ENCODE results near the gene SPRYD4.
"Not testable (repeated sequence)": the region's sequence is repeated elsewhere in the genome, so short reads cannot be mapped to it uniquely, and the experiment has no call there.

The SPRYD4 gene

GRCh38 chr12:56499452-56499851 is 31.1 kb downstream of the SPRYD4 start:
- CTCF ChIA-PET; DNase-seq (ENCODE audit: low spot score); POLR2A ChIA-PET (ENCODE audit: low non-redundant PET); H3K27ac ChIP-seq: not testable (repeated sequence)

GRCh38 chr12:56499879-56500278 is 31.5 kb downstream of the SPRYD4 start:
- H3K27ac ChIP-seq; DNase-seq (ENCODE audit: low spot score); POLR2A ChIA-PET (ENCODE audit: low non-redundant PET); CTCF ChIA-PET: not testable (repeated sequence)

GRCh38 chr12:56510786-56511185 is 42.4 kb downstream of the SPRYD4 start:
- no peak overlapping the region for H3K27ac ChIP-seq
- no peak for DNase-seq (ENCODE audit: low spot score)
- TF ChIP-seq CTCF (conservative IDR thresholded peaks at IDR 0.05; ENCODE audit: low read depth) = no peak
- ChIA-PET CTCF (interaction anchor here (1.0 kb wide), 1 partner anchor 63 kb away, joined by 3 read pairs; no protein-coding TSS in a partner anchor), POLR2A (ENCODE audit: low non-redundant PET) (no interaction called here)

GRCh38 chr12:56514014-56514318 is 45.6 kb downstream of the SPRYD4 start:
- POLR2A ChIA-PET (ENCODE audit: low non-redundant PET); H3K27ac ChIP-seq; DNase-seq (ENCODE audit: low spot score): not testable (repeated sequence)
- TF ChIP-seq CTCF (conservative IDR thresholded peaks at IDR 0.05; ENCODE audit: low read depth) = peak; percentile 31
- CTCF ChIA-PET = interaction anchor here (0.6 to 2.1 kb wide), 13 partner anchors 13 to 169 kb away, joined by 3 to 16 read pairs (median 4); no protein-coding TSS in a partner anchor

GRCh38 chr12:56517854-56518253 is 49.5 kb downstream of the SPRYD4 start:
- TF ChIP-seq CTCF (conservative IDR thresholded peaks at IDR 0.05; ENCODE audit: low read depth) = no peak
- peak overlapping the region; percentile 28; the same call in 1 of the 2 replicates for H3K27ac ChIP-seq
- ChIA-PET CTCF (no interaction called here), POLR2A (ENCODE audit: low non-redundant PET) (no interaction called here)
- DNase-seq (ENCODE audit: low spot score) = no peak

- DNase-seq (ENCODE audit: low spot score) = no peak
- ChIA-PET POLR2A (ENCODE audit: low non-redundant PET) (no interaction called here), CTCF (no interaction called here)
- peak overlapping the region; percentile 55 for H3K27ac ChIP-seq
- no peak for TF ChIP-seq CTCF (conservative IDR thresholded peaks at IDR 0.05; ENCODE audit: low read depth)
These were observed 50.2 kb downstream of the SPRYD4 start for GRCh38 chr12:56518570-56518969.

GRCh38 chr12:56520048-56520447 is 51.7 kb downstream of the SPRYD4 start:
- ChIA-PET CTCF (interaction anchor here (0.7 kb wide), 1 partner anchor 64 kb away, joined by 3 read pairs; no protein-coding TSS in a partner anchor), POLR2A (ENCODE audit: low non-redundant PET) (no interaction called here)
- DNase-seq (ENCODE audit: low spot score) = no peak
- no peak for TF ChIP-seq CTCF (conservative IDR thresholded peaks at IDR 0.05; ENCODE audit: low read depth)
- peak overlapping the region; percentile 55; the same call in 1 of the 2 replicates for H3K27ac ChIP-seq

- no peak for DNase-seq (ENCODE audit: low spot score)
- no peak for TF ChIP-seq CTCF (conservative IDR thresholded peaks at IDR 0.05; ENCODE audit: low read depth)
- ChIA-PET CTCF (interaction anchor here (0.6 kb wide), 1 partner anchor 26 kb away, joined by 3 read pairs; no protein-coding TSS in a partner anchor), POLR2A (ENCODE audit: low non-redundant PET) (no interaction called here)
- H3K27ac ChIP-seq = no peak overlapping the region
These were observed 52.1 kb downstream of the SPRYD4 start for GRCh38 chr12:56520506-56520905.
